K562 (cell line): Measurements from ENCODE around the gene AFF3. TPM values are rescaled to one million over a fixed set of nuclear protein-coding genes. Genes with fewer than 3 reads are reported as not detected.

ENCODE experiments used
- CCAR2 ChIP-seq: fragments of 200-400 bp; formaldehyde crosslinking; IDR thresholded peaks from 2 replicates; pipeline ENCODE4 v1.6.1; 2017; ENCODE audit warnings: mild to moderate bottlenecking, low read depth, low read length
- FUS ChIP-seq: fragments of 200-400 bp; formaldehyde crosslinking; optimal IDR thresholded peaks from 2 replicates; pipeline ENCODE3; 2017; ENCODE audit warnings: low read depth, low read length
- TCF7 ChIP-seq: sonication (generic); IDR thresholded peaks from 2 replicates; pipeline ENCODE4 v1.6.1; 2016; ENCODE audit warnings: antibody characterized with exemption, borderline replicate concordance
- polyA plus RNA-seq, 8 experiments: library from polyadenylated mRNA; depleted of rRNA in 4 of 8; stranded (reverse) in 5 of 8; unstranded in 3 of 8; fragments of >200 nt; fragmentation: Nextera tagmentation in 2 of 8; fragmentation: Illumina TruSeq in 1 of 8; extraction: Ambion mirVana in 2 of 8; extraction: Trizol in 1 of 8; gene quantifications; 2 replicates each; pipeline versions ENCODE4 v1.2.1 to v1.2.3, GENCODE V29; 2011 to 2014; ENCODE audit warnings: inconsistent platforms in 1 of 8, missing spikeins in 1 of 8
- total RNA-seq, 7 experiments: library from RNA; depleted of rRNA in 6 of 7; stranded (reverse); fragments of >200 nt in 6 of 7; fragmentation: Illumina TruSeq in 2 of 7; extraction: Trizol in 2 of 7; gene quantifications; 2 replicates each; pipeline versions ENCODE4 v1.2.1 to v1.2.3, GENCODE V29; 2011 to 2021; ENCODE audit warnings: low replicate concordance in 1 of 7
- TF ChIP-seq, protein P1 (sequence below): fragments of 200-600 bp; sonication (generic); IDR thresholded peaks from one replicate; pipeline ENCODE4 v1.6.1; 2012; ENCODE audit warnings: mild to moderate bottlenecking, low read depth, low read length, inconsistent platforms

Gene AFF3
- total and polyA plus RNA-seq, 9 of the 15 experiments (the other 6 are each of a cell fraction or from before 2014, with no cell fraction given), result 0.02 to 0.11 TPM; not detected in 7

DNA sequence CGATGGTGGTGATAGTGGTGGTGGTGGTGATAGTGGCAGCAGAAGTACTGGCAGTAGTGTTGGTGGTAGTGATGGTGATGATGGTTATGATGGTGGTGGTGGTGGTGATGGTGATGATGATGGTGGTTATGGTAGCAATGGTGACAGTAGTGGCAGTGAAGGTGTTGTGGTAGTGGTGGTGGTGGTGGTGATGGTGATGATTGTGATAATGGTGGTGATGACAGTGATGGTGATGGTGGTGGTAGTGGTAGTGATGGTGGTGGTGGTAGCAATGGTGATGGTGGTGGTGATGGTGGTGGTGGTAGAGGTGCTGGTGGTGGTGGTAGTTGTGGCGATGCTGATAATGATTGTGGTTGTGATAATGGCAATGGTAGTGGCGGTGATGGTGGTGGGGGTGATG is 126.5 kb downstream of the AFF3 start (continued):
- TF ChIP-seq CCAR2 (no peak), TCF7 (no peak), FUS (no peak)
- TF ChIP-seq, protein P1, sequence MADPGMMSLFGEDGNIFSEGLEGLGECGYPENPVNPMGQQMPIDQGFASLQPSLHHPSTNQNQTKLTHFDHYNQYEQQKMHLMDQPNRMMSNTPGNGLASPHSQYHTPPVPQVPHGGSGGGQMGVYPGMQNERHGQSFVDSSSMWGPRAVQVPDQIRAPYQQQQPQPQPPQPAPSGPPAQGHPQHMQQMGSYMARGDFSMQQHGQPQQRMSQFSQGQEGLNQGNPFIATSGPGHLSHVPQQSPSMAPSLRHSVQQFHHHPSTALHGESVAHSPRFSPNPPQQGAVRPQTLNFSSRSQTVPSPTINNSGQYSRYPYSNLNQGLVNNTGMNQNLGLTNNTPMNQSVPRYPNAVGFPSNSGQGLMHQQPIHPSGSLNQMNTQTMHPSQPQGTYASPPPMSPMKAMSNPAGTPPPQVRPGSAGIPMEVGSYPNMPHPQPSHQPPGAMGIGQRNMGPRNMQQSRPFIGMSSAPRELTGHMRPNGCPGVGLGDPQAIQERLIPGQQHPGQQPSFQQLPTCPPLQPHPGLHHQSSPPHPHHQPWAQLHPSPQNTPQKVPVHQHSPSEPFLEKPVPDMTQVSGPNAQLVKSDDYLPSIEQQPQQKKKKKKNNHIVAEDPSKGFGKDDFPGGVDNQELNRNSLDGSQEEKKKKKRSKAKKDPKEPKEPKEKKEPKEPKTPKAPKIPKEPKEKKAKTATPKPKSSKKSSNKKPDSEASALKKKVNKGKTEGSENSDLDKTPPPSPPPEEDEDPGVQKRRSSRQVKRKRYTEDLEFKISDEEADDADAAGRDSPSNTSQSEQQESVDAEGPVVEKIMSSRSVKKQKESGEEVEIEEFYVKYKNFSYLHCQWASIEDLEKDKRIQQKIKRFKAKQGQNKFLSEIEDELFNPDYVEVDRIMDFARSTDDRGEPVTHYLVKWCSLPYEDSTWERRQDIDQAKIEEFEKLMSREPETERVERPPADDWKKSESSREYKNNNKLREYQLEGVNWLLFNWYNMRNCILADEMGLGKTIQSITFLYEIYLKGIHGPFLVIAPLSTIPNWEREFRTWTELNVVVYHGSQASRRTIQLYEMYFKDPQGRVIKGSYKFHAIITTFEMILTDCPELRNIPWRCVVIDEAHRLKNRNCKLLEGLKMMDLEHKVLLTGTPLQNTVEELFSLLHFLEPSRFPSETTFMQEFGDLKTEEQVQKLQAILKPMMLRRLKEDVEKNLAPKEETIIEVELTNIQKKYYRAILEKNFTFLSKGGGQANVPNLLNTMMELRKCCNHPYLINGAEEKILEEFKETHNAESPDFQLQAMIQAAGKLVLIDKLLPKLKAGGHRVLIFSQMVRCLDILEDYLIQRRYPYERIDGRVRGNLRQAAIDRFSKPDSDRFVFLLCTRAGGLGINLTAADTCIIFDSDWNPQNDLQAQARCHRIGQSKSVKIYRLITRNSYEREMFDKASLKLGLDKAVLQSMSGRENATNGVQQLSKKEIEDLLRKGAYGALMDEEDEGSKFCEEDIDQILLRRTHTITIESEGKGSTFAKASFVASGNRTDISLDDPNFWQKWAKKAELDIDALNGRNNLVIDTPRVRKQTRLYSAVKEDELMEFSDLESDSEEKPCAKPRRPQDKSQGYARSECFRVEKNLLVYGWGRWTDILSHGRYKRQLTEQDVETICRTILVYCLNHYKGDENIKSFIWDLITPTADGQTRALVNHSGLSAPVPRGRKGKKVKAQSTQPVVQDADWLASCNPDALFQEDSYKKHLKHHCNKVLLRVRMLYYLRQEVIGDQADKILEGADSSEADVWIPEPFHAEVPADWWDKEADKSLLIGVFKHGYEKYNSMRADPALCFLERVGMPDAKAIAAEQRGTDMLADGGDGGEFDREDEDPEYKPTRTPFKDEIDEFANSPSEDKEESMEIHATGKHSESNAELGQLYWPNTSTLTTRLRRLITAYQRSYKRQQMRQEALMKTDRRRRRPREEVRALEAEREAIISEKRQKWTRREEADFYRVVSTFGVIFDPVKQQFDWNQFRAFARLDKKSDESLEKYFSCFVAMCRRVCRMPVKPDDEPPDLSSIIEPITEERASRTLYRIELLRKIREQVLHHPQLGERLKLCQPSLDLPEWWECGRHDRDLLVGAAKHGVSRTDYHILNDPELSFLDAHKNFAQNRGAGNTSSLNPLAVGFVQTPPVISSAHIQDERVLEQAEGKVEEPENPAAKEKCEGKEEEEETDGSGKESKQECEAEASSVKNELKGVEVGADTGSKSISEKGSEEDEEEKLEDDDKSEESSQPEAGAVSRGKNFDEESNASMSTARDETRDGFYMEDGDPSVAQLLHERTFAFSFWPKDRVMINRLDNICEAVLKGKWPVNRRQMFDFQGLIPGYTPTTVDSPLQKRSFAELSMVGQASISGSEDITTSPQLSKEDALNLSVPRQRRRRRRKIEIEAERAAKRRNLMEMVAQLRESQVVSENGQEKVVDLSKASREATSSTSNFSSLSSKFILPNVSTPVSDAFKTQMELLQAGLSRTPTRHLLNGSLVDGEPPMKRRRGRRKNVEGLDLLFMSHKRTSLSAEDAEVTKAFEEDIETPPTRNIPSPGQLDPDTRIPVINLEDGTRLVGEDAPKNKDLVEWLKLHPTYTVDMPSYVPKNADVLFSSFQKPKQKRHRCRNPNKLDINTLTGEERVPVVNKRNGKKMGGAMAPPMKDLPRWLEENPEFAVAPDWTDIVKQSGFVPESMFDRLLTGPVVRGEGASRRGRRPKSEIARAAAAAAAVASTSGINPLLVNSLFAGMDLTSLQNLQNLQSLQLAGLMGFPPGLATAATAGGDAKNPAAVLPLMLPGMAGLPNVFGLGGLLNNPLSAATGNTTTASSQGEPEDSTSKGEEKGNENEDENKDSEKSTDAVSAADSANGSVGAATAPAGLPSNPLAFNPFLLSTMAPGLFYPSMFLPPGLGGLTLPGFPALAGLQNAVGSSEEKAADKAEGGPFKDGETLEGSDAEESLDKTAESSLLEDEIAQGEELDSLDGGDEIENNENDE, result no peak
